ENCODE measurements around the gene PLCH1. TPM values are rescaled to one million over a fixed set of nuclear protein-coding genes. Genes with fewer than 3 reads are reported as not detected.

Gene PLCH1
- total and polyA plus RNA-seq, 2 donors (not counting 1 experiment from before 2014, with no cell fraction given), result 0.27 TPM; not detected in 1

- no peaks in the 10 kb centered on the region for H4K20me1 ChIP-seq (ENCODE audit: control insufficient read depth, insufficient read depth, low read length, poor library complexity, severe bottlenecking)
- H3K9me3 ChIP-seq (ENCODE audit: control extremely low read depth in 1 of 3, control insufficient read depth in 2 of 3, insufficient read depth in 1 of 3, low read length in 2 of 3), result peaks cover 0 to 11% (median 3%) of the 10 kb centered on the region in 3 donors
Measured at GRCh38 chr3:155604967-155605366, 139.9 kb downstream of the PLCH1 start.

GRCh38 chr3:155604126-155604525 lies 140.7 kb downstream of the PLCH1 start:
- no peaks in the 10 kb centered on the region for H3K4me1 ChIP-seq (ENCODE audit: control insufficient read depth in 2 of 2, insufficient read depth in 2 of 2, low read length in 2 of 2)
- no peak for TF ChIP-seq CTCF (IDR thresholded peaks at IDR 0.05)
- no peak for TF ChIP-seq EZH2 (IDR thresholded peaks at IDR 0.05; ENCODE audit: borderline replicate concordance, insufficient read depth, low read depth, low read length, poor library complexity, severe bottlenecking)
- H3K9me3 ChIP-seq (ENCODE audit: control extremely low read depth in 1 of 3, control insufficient read depth in 2 of 3, insufficient read depth in 1 of 3, low read length in 2 of 3), result peaks cover 0 to 10% (median 0%) of the 10 kb centered on the region in 3 donors
- ATAC-seq (ENCODE audit: low read depth) (no peak), DNase-seq (no peak)
- H3K27ac ChIP-seq (ENCODE audit: low read length in 2 of 2), result no peak overlapping the region
- no peaks in the 10 kb centered on the region for H3K79me2 ChIP-seq (ENCODE audit: control insufficient read depth, insufficient read depth, low read length)
- no CpG with 5 or more reads among the region's 2 CpGs for WGBS (ENCODE audit: insufficient coverage)
- no peaks in the 10 kb centered on the region for H4K20me1 ChIP-seq (ENCODE audit: control insufficient read depth, insufficient read depth, low read length, poor library complexity, severe bottlenecking)
- no peaks in the 10 kb centered on the region for H3K4me1 Mint-ChIP-seq
- H3K27me3 Mint-ChIP-seq, result peaks cover 16% of the 10 kb centered on the region
- no peak overlapping the region for H3K9ac ChIP-seq (ENCODE audit: low read length)
- no peaks in the 10 kb centered on the region for H3K36me3 ChIP-seq (replicated peaks in 1 of 2; ENCODE audit: control extremely low read depth in 1 of 2, control insufficient read depth in 1 of 2, extremely low read depth in 1 of 2, insufficient read depth in 2 of 2, low read length in 1 of 2)
- no peak overlapping the region for H3K4me3 Mint-ChIP-seq
- no peaks in the 10 kb centered on the region for H3K27me3 ChIP-seq (replicated peaks in 1 of 4; ENCODE audit: control extremely low read depth in 1 of 4, control insufficient read depth in 3 of 4, insufficient read depth in 4 of 4, low read length in 3 of 4)
- H3K4me3 ChIP-seq (ENCODE audit: control extremely low read depth in 1 of 5, extremely low read depth in 1 of 5, insufficient read depth in 1 of 5, low read depth in 2 of 5, low read length in 4 of 5), result no peak overlapping the region
- CTCF ChIA-PET, result no interaction called here
- H3K27ac Mint-ChIP-seq, result no peak overlapping the region
- intact Hi-C loops (cut with micrococcal nuclease), result no loop called here
- H3K9me3 Mint-ChIP-seq (ENCODE audit: insufficient read depth), result peaks cover 4% of the 10 kb centered on the region
- no peak overlapping the region for H2AFZ ChIP-seq (ENCODE audit: insufficient read depth, low read depth, low read length, poor library complexity, severe bottlenecking)
- no peak overlapping the region for H3K4me2 ChIP-seq (replicated peaks; ENCODE audit: low read depth, low read length, poor library complexity, severe bottlenecking)
- POLR2A ChIA-PET, result no interaction called here

More at GRCh38 chr3:155604967-155605366, 139.9 kb downstream of the PLCH1 start:
- no peaks in the 10 kb centered on the region for H3K4me1 ChIP-seq (ENCODE audit: control insufficient read depth in 2 of 2, insufficient read depth in 2 of 2, low read length in 2 of 2)
- POLR2A ChIA-PET, result no interaction called here
- H3K27ac ChIP-seq (ENCODE audit: low read length in 2 of 2), result no peak overlapping the region
- H3K36me3 ChIP-seq (replicated peaks in 1 of 2; ENCODE audit: control extremely low read depth in 1 of 2, control insufficient read depth in 1 of 2, extremely low read depth in 1 of 2, insufficient read depth in 2 of 2, low read length in 1 of 2), result no peaks in the 10 kb centered on the region
- no peak overlapping the region for H3K9ac ChIP-seq (ENCODE audit: low read length)
- H3K4me3 Mint-ChIP-seq, result no peak overlapping the region
- peaks cover 8% of the 10 kb centered on the region for H3K9me3 Mint-ChIP-seq (ENCODE audit: insufficient read depth)
- H3K27ac Mint-ChIP-seq, result no peak overlapping the region
- ATAC-seq (ENCODE audit: low read depth) (no peak), DNase-seq (no peak)
- intact Hi-C loops (cut with micrococcal nuclease), result no loop called here
- H3K27me3 Mint-ChIP-seq, result peaks cover 17% of the 10 kb centered on the region
- TF ChIP-seq CTCF (IDR thresholded peaks at IDR 0.05), result no peak
- TF ChIP-seq EZH2 (IDR thresholded peaks at IDR 0.05; ENCODE audit: borderline replicate concordance, insufficient read depth, low read depth, low read length, poor library complexity, severe bottlenecking), result no peak
- no peaks in the 10 kb centered on the region for H3K4me1 Mint-ChIP-seq
- CTCF ChIA-PET, result no interaction called here
- no peaks in the 10 kb centered on the region for H3K27me3 ChIP-seq (replicated peaks in 1 of 4; ENCODE audit: control extremely low read depth in 1 of 4, control insufficient read depth in 3 of 4, insufficient read depth in 4 of 4, low read length in 3 of 4)
- H3K4me2 ChIP-seq (replicated peaks; ENCODE audit: low read depth, low read length, poor library complexity, severe bottlenecking), result no peak overlapping the region
- no peak overlapping the region for H2AFZ ChIP-seq (ENCODE audit: insufficient read depth, low read depth, low read length, poor library complexity, severe bottlenecking)
- no peaks in the 10 kb centered on the region for H3K79me2 ChIP-seq (ENCODE audit: control insufficient read depth, insufficient read depth, low read length)
- WGBS (ENCODE audit: insufficient coverage), result 96% methylated on average over 3 of the region's 5 CpGs
- no peak overlapping the region for H3K4me3 ChIP-seq (ENCODE audit: control extremely low read depth in 1 of 5, extremely low read depth in 1 of 5, insufficient read depth in 1 of 5, low read depth in 2 of 5, low read length in 4 of 5)

Measured in B cell (primary cell).